ENCODE results near the gene DENND1A. TPM values are rescaled to one million over a fixed set of nuclear protein-coding genes. Genes with fewer than 3 reads are reported as not detected.
A peak's percentile ranks its signal among the peaks of the same experiment; 100 is the strongest.

DENND1A gene
- total RNA-seq, 2 experiments from 2014 or later: 13.9 to 20.3 TPM

DNA sequence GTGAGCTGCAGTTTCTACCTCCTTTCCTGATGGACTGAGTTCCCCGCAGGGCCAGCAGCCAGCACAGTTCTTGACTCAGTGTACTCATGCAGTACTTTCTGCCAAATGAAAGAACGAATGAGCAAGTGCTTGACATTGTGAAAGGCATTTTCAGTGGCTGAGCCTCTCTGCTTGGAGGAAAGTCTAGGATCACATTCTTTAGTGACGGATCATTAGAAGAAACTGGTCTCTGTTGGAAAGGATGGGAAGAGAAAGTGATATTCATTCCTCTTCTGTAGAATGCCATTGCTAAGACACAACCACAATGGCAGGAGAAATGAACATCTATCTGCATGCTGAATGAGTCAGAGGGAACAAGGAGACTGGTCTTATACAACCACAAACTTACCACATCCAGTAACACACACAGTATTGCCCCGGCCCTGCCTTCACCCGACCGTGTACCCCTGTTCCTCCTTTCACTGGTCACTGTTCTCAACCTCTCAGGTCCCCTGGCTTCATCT lies 367.0 kb downstream of the DENND1A start:
- ATAC-seq (ENCODE audit: low read depth): peak; percentile 83
- H3K27ac Mint-ChIP-seq: peak overlapping the region; percentile 6
- no peak for DNase-seq
- peaks cover 1% of the 10 kb centered on the region for H3K9me3 Mint-ChIP-seq
- H3K4me3 Mint-ChIP-seq: peak overlapping the region; percentile 20
- H3K27me3 Mint-ChIP-seq: peaks cover 2% of the 10 kb centered on the region
- peaks cover 9% of the 10 kb centered on the region for H3K36me3 Mint-ChIP-seq
- POLR2A ChIA-PET: no interaction called here
- H3K4me1 Mint-ChIP-seq: peaks cover 17% of the 10 kb centered on the region

DNA sequence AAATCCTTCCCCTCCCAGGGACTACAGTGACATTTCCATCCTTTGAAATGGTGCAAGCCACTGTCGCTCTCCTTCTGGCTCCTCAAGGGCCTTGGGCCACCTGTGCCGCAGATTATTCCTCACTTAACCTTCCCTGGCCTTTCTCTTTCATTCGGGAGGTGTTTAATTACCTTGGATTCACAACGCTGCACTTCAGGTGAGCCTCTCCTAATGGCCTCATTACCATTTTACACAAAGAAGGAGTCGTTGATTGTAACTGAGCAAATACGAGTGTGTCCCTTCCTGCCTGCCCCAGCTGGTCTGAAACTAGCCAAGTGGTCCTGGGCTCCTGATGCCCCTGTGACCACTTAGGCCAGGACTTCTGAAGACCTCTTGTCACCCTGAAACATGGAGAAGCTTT lies 368.9 kb downstream of the DENND1A start:
- DNase-seq (no peak), ATAC-seq (ENCODE audit: low read depth) (no peak)
- Mint-ChIP-seq H3K27me3 (peaks cover 2% of the 10 kb centered on the region), H3K4me3 (no peak overlapping the region), H3K36me3 (peaks cover 12% of the 10 kb centered on the region), H3K4me1 (peaks cover 22% of the 10 kb centered on the region), H3K9me3 (peaks cover 1% of the 10 kb centered on the region), H3K27ac (no peak overlapping the region)
- POLR2A ChIA-PET: no interaction called here

- H3K9me3 Mint-ChIP-seq: no peaks in the 10 kb centered on the region
- DNase-seq: no peak
- H3K4me3 Mint-ChIP-seq: no peak overlapping the region
- peaks cover 2% of the 10 kb centered on the region for H3K27me3 Mint-ChIP-seq
- POLR2A ChIA-PET: no interaction called here
- no peak overlapping the region for H3K27ac Mint-ChIP-seq
- ATAC-seq (ENCODE audit: low read depth): no peak
- peaks cover 6% of the 10 kb centered on the region for H3K4me1 Mint-ChIP-seq
- H3K36me3 Mint-ChIP-seq: peaks cover 18% of the 10 kb centered on the region
Measured at GRCh38 chr9:123556464-123557435, 373.2 kb downstream of the DENND1A start.

- POLR2A ChIA-PET: no interaction called here
- no peak for DNase-seq
- Mint-ChIP-seq H3K9me3 (no peaks in the 10 kb centered on the region), H3K27me3 (no peaks in the 10 kb centered on the region), H3K4me3 (no peak overlapping the region), H3K27ac (no peak overlapping the region), H3K36me3 (peaks cover 13% of the 10 kb centered on the region), H3K4me1 (peaks cover 4% of the 10 kb centered on the region)
- no peak for ATAC-seq (ENCODE audit: low read depth)
Measured at GRCh38 chr9:123555646-123556045, 374.3 kb downstream of the DENND1A start.

DNA sequence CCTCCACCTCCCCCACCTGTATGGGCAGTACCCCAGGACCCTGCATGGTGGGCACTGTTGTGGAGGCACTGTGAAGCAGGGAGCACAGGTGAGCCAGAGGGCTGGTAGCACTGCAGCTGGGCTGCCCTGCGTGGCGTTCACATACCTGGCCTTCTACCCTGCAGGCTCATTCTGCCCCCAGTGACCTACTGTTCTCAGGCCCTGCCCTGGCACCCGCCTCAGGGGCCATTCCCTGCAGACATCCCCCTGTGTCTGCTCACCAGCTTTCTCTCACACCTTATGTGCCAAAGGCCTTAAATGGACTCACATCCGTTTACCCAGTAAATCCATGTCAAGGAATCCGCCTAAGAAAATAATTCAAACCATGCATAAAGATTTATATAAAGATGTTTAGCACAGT lies 377.4 kb downstream of the DENND1A start:
- POLR2A ChIA-PET: interaction anchor here (0.7 kb wide), 1 partner anchor 26 kb away, joined by 3 read pairs; no protein-coding TSS in a partner anchor
- DNase-seq: no peak
- H3K9me3 Mint-ChIP-seq: no peaks in the 10 kb centered on the region
- H3K27me3 Mint-ChIP-seq: no peaks in the 10 kb centered on the region
- no peak for ATAC-seq (ENCODE audit: low read depth)
- H3K4me3 Mint-ChIP-seq: no peak overlapping the region
- H3K4me1 Mint-ChIP-seq: peaks cover 8% of the 10 kb centered on the region
- no peak overlapping the region for H3K27ac Mint-ChIP-seq
- H3K36me3 Mint-ChIP-seq: peaks cover 11% of the 10 kb centered on the region

- H3K36me3 Mint-ChIP-seq: peaks cover 11% of the 10 kb centered on the region
- ATAC-seq (ENCODE audit: low read depth) (no peak), DNase-seq (no peak)
- H3K9me3 Mint-ChIP-seq: no peaks in the 10 kb centered on the region
- no peak overlapping the region for H3K27ac Mint-ChIP-seq
- POLR2A ChIA-PET: no interaction called here
- no peak overlapping the region for H3K4me3 Mint-ChIP-seq
- no peaks in the 10 kb centered on the region for H3K27me3 Mint-ChIP-seq
- H3K4me1 Mint-ChIP-seq: peaks cover 8% of the 10 kb centered on the region
Measured at GRCh38 chr9:123551734-123552133, 378.2 kb downstream of the DENND1A start.

DNA sequence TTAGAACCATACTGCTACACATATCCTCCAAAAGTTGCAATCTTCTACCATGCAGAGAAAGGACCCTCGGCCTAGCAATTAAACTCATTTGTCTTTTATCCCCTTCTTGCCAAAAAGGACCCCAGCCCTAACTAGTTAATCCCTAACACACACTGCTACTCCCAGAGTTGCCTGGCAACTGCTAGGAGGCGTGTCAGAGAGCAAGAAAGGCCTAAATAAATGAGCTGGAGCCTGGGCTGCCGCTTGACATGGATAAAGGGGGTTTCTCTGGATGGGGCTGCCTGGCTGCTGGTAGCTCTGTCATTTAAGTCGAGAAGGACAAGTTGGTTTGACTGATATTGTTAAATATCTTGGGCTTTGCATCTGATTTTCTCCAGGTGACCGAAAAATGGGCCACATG lies 379.1 kb downstream of the DENND1A start:
- H3K27ac Mint-ChIP-seq: no peak overlapping the region
- H3K27me3 Mint-ChIP-seq: no peaks in the 10 kb centered on the region
- H3K4me3 Mint-ChIP-seq: no peak overlapping the region
- no peak for ATAC-seq (ENCODE audit: low read depth)
- H3K36me3 Mint-ChIP-seq: peaks cover 8% of the 10 kb centered on the region
- POLR2A ChIA-PET: no interaction called here
- peaks cover 4% of the 10 kb centered on the region for H3K4me1 Mint-ChIP-seq
- no peaks in the 10 kb centered on the region for H3K9me3 Mint-ChIP-seq
- no peak for DNase-seq

GRCh38 chr9:123550012-123550411 lies 379.9 kb downstream of the DENND1A start:
- Mint-ChIP-seq H3K27me3 (no peaks in the 10 kb centered on the region), H3K9me3 (no peaks in the 10 kb centered on the region), H3K27ac (no peak overlapping the region), H3K36me3 (peaks cover 1% of the 10 kb centered on the region), H3K4me1 (peaks cover 4% of the 10 kb centered on the region), H3K4me3 (no peak overlapping the region)
- ATAC-seq (ENCODE audit: low read depth): no peak
- no peak for DNase-seq
- POLR2A ChIA-PET: no interaction called here

GRCh38 chr9:123548741-123549545 lies 381.0 kb downstream of the DENND1A start:
- DNase-seq (no peak), ATAC-seq (ENCODE audit: low read depth) (no peak)
- POLR2A ChIA-PET: no interaction called here
- H3K4me1 Mint-ChIP-seq: peaks cover 4% of the 10 kb centered on the region
- no peaks in the 10 kb centered on the region for H3K27me3 Mint-ChIP-seq
- no peak overlapping the region for H3K4me3 Mint-ChIP-seq
- H3K36me3 Mint-ChIP-seq: no peaks in the 10 kb centered on the region
- H3K27ac Mint-ChIP-seq: no peak overlapping the region
- no peaks in the 10 kb centered on the region for H3K9me3 Mint-ChIP-seq

GRCh38 chr9:123544007-123544827 lies 385.7 kb downstream of the DENND1A start:
- POLR2A ChIA-PET: no interaction called here
- no peak overlapping the region for H3K4me3 Mint-ChIP-seq
- no peak for DNase-seq

GRCh38 chr9:123543492-123543891 lies 386.4 kb downstream of the DENND1A start:
- H3K27me3 Mint-ChIP-seq: peaks cover 2% of the 10 kb centered on the region
- POLR2A ChIA-PET: no interaction called here

More at GRCh38 chr9:123544007-123544827, 385.7 kb downstream of the DENND1A start:
- H3K9me3 Mint-ChIP-seq: no peaks in the 10 kb centered on the region
- H3K36me3 Mint-ChIP-seq: no peaks in the 10 kb centered on the region
- H3K27me3 Mint-ChIP-seq: peaks cover 2% of the 10 kb centered on the region
- H3K27ac Mint-ChIP-seq: no peak overlapping the region
- peaks cover 2% of the 10 kb centered on the region for H3K4me1 Mint-ChIP-seq
- ATAC-seq (ENCODE audit: low read depth): no peak

DNA sequence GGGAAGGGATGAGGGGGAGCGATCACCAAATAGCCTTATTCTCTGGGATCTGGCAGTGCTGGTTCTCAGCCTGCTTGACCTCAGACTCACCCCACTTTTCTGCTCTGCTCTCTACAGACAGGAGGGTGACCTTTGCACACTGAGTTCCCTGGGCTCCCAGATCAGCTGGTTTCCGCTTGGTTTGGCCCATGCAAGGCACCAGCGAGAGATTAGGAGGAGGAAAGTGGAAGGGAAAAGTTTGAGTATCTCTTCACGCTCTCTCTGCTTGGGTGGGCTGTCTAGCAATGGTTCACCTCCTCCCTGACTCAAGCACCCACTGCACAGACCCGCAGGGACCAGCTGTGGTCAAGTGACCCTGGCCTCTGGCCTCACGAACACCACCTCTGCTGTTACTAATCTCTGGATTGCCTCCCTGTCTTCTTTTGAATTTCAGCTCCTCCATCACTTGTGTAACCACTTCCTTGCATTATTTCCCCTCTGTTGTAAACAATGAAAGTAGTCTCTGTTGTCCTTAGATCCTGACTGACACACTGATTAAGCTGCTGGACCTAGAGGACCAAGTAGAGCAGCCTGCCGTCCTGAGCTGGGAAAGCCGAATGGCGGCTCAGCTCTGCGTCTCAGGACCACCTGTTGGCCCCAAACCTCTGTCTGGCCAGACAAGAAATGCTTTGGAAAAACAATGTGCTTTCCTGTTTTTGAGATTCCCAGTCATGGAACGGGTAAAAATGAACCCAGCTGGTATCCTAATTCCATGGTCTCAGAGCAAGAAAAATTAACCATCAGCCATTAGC lies 387.3 kb downstream of the DENND1A start:
- POLR2A ChIA-PET: no interaction called here
- Mint-ChIP-seq H3K9me3 (no peaks in the 10 kb centered on the region), H3K27me3 (peaks cover 2% of the 10 kb centered on the region), H3K4me1 (no peaks in the 10 kb centered on the region), H3K27ac (no peak overlapping the region), H3K36me3 (no peaks in the 10 kb centered on the region), H3K4me3 (no peak overlapping the region)
- no peak for ATAC-seq (ENCODE audit: low read depth)
- no peak for DNase-seq

More at GRCh38 chr9:123543492-123543891, 386.4 kb downstream of the DENND1A start:
- ATAC-seq (ENCODE audit: low read depth): no peak
- no peak for DNase-seq
- no peaks in the 10 kb centered on the region for H3K36me3 Mint-ChIP-seq
- H3K9me3 Mint-ChIP-seq: no peaks in the 10 kb centered on the region
- no peak overlapping the region for H3K4me3 Mint-ChIP-seq
- no peak overlapping the region for H3K27ac Mint-ChIP-seq
- no peaks in the 10 kb centered on the region for H3K4me1 Mint-ChIP-seq
